ENCODE measurements around the gene SELENOO.

The SELENOO gene

GRCh38 chr22:50261615-50262459 is 61.0 kb downstream of the SELENOO start, which contains the start of gene MAPK12:
Gene MAPK12 (minus strand): TSS chr22:50261683. CDS start chr22:50261509, 174 bp downstream.
- Mint-ChIP-seq H3K27ac (no peak within 1 kb of the TSS), H3K4me1 (ENCODE audit: low read depth) (peaks cover 7% of the 10 kb centered on the region), H3K9me3 (no peaks in the 10 kb centered on the region), H3K4me3 (peak within 1 kb of the TSS; percentile 63), H3K27me3 (peaks cover 10% of the 10 kb centered on the region), H3K36me3 (ENCODE audit: low read depth) (no peaks in the 10 kb centered on the region)

GRCh38 chr22:50262460-50262911 is 61.7 kb downstream of the SELENOO start:
- H3K4me3 Mint-ChIP-seq: peak overlapping the region; percentile 63
- no peak overlapping the region for H3K27ac Mint-ChIP-seq
- H3K27me3 Mint-ChIP-seq: peaks cover 10% of the 10 kb centered on the region
- no peaks in the 10 kb centered on the region for H3K9me3 Mint-ChIP-seq
- peaks cover 7% of the 10 kb centered on the region for H3K4me1 Mint-ChIP-seq (ENCODE audit: low read depth)
- no peaks in the 10 kb centered on the region for H3K36me3 Mint-ChIP-seq (ENCODE audit: low read depth)

- no peak overlapping the region for H3K27ac Mint-ChIP-seq
- H3K4me1 Mint-ChIP-seq (ENCODE audit: low read depth): peaks cover 7% of the 10 kb centered on the region
- H3K36me3 Mint-ChIP-seq (ENCODE audit: low read depth): no peaks in the 10 kb centered on the region
- H3K4me3 Mint-ChIP-seq: no peak overlapping the region
- H3K27me3 Mint-ChIP-seq: peaks cover 10% of the 10 kb centered on the region
- H3K9me3 Mint-ChIP-seq: no peaks in the 10 kb centered on the region
Observed at GRCh38 chr22:50262973-50263617, 62.3 kb downstream of the SELENOO start.

GRCh38 chr22:50264104-50264745 is 63.4 kb downstream of the SELENOO start:
- H3K27ac Mint-ChIP-seq: no peak overlapping the region
- peaks cover 10% of the 10 kb centered on the region for H3K27me3 Mint-ChIP-seq
- H3K4me3 Mint-ChIP-seq: no peak overlapping the region
- no peaks in the 10 kb centered on the region for H3K36me3 Mint-ChIP-seq (ENCODE audit: low read depth)
- H3K9me3 Mint-ChIP-seq: no peaks in the 10 kb centered on the region
- H3K4me1 Mint-ChIP-seq (ENCODE audit: low read depth): peaks cover 10% of the 10 kb centered on the region

GRCh38 chr22:50264946-50265669 is 64.3 kb downstream of the SELENOO start:
- H3K4me1 Mint-ChIP-seq (ENCODE audit: low read depth): peaks cover 10% of the 10 kb centered on the region
- H3K4me3 Mint-ChIP-seq: no peak overlapping the region
- H3K27me3 Mint-ChIP-seq: peaks cover 10% of the 10 kb centered on the region
- H3K9me3 Mint-ChIP-seq: no peaks in the 10 kb centered on the region
- no peak overlapping the region for H3K27ac Mint-ChIP-seq
- no peaks in the 10 kb centered on the region for H3K36me3 Mint-ChIP-seq (ENCODE audit: low read depth)

GRCh38 chr22:50266994-50267393 is 66.2 kb downstream of the SELENOO start:
- peaks cover 9% of the 10 kb centered on the region for H3K27me3 Mint-ChIP-seq
- no peak overlapping the region for H3K4me3 Mint-ChIP-seq
- peaks cover 17% of the 10 kb centered on the region for H3K4me1 Mint-ChIP-seq (ENCODE audit: low read depth)

More at GRCh38 chr22:50266994-50267393, 66.2 kb downstream of the SELENOO start:
- Mint-ChIP-seq H3K9me3 (no peaks in the 10 kb centered on the region), H3K27ac (no peak overlapping the region), H3K36me3 (ENCODE audit: low read depth) (no peaks in the 10 kb centered on the region)
